HL-60 (cell line): Measurements from ENCODE around the gene RNF180.

ENCODE experiments used
- CTCF ChIP-seq: IDR thresholded peaks from one replicate; pipeline ENCODE4 v1.5.1; 2011; ENCODE audit warnings: low read length, control low read depth, inconsistent platforms; ENCODE audit not compliant: insufficient read depth
- POLR2AphosphoS5 ChIP-seq: IDR thresholded peaks from 2 replicates; pipeline ENCODE4 v1.6.1; 2012; ENCODE audit warnings: low read depth

GRCh38 chr5:64190562-64191306 lies 25.1 kb downstream of the RNF180 start:
- TF ChIP-seq CTCF (no peak), POLR2AphosphoS5 (no peak)
